Esophagus muscularis mucosa (tissue), 4 donors: ENCODE measurements around the gene PDE8A. TPM values are rescaled to one million over a fixed set of nuclear protein-coding genes. Genes with fewer than 3 reads are reported as not detected.
"Not testable (repeated sequence)": the region's sequence is repeated elsewhere in the genome, so short reads cannot be mapped to it uniquely, and the experiment has no call there.

Experiments
- DNase-seq: peaks from one replicate; pipeline ENCODE4 v3.0.0-alpha.2; 2017; ENCODE audit errors: extremely low spot score
- H3K27ac ChIP-seq, 4 donors: fragments of 200-600 bp; sonication (generic); replicated peaks in 1 of 4; 1 replicate in 3 of 4; 2 replicates in 1 of 4; pipeline ENCODE4 v1.5.1; 2016 to 2019; ENCODE audit warnings: mild to moderate bottlenecking in 1 of 4
- H3K27me3 ChIP-seq, 4 donors: fragments of 200-600 bp; sonication (generic); one replicate each; pipeline versions ENCODE4 v1.5.1 to v1.6.0; 2016 to 2019
- H3K36me3 ChIP-seq, 4 donors: fragments of 200-600 bp; sonication (generic); one replicate each; pipeline ENCODE4 v1.5.1; 2016 to 2019
- H3K4me1 ChIP-seq, 4 donors: fragments of 200-600 bp; sonication (generic); one replicate each; pipeline ENCODE4 v1.5.1; 2016 to 2019
- H3K4me3 ChIP-seq, 4 donors: fragments of 200-600 bp; sonication (generic); 1 replicate in 2 of 4; 2 replicates in 2 of 4; pipeline ENCODE4 v1.5.1; 2016 to 2019; ENCODE audit warnings: mild to moderate bottlenecking in 4 of 4, moderate library complexity in 1 of 4
- H3K9me3 ChIP-seq, 4 donors: fragments of 200-600 bp; sonication (generic); 1 replicate in 3 of 4; 2 replicates in 1 of 4; pipeline ENCODE4 v1.5.1; 2016 to 2019
- EP300 ChIP-seq: sonication (generic); formaldehyde crosslinking; IDR thresholded peaks from one replicate; pipeline ENCODE4 v1.6.1; 2017; ENCODE audit warnings: antibody characterized with exemption
- POLR2A ChIP-seq: fragments of 450-650 bp; IDR thresholded peaks from one replicate; pipeline ENCODE4 v1.6.1; 2017; ENCODE audit warnings: antibody characterized with exemption, moderate library complexity, mild to moderate bottlenecking, low read depth
- POLR2AphosphoS5 ChIP-seq, 2 donors: sonication (generic); formaldehyde crosslinking; IDR thresholded peaks; one replicate each; pipeline ENCODE4 v1.6.1; 2017; ENCODE audit warnings: antibody characterized with exemption in 2 of 2
- WGBS: methylation state at CpG from one replicate; pipeline ENCODE4 v1.1.5; 2018; 5-methylcytosine and 5-hydroxymethylcytosine counted together
- intact Hi-C: fragments of 100-400 bp; cut with DNase I; formaldehyde crosslinking; loops from one replicate; pipeline ENCODE4 v1.15.1; 2023
- small RNA-seq, 3 donors: library from RNA; depleted of rRNA; stranded (forward); fragments of <200 nt; gene quantifications; one replicate each; pipeline ENCODE3, GENCODE V24; 2016
- total RNA-seq, 4 donors: library from RNA; depleted of rRNA; stranded (reverse); fragments of >200 nt; gene quantifications; one replicate each; pipeline versions ENCODE4 v1.1.0 to v1.2.1, GENCODE V29; 2016
- TF ChIP-seq, protein P1 (sequence below), 3 experiments: fragments of 200-600 bp in 2 of 3; fragments of 450-650 bp in 1 of 3; sonication (generic) in 2 of 3; IDR thresholded peaks; one replicate each; pipeline ENCODE4 v1.5.1; 2017 to 2019; ENCODE audit warnings: antibody characterized with exemption in 3 of 3, mild to moderate bottlenecking in 2 of 3, moderate library complexity in 1 of 3

The PDE8A gene
- total RNA-seq, 4 donors from 2014 or later: 31.6 to 36.1 (median 32.5) TPM

DNA sequence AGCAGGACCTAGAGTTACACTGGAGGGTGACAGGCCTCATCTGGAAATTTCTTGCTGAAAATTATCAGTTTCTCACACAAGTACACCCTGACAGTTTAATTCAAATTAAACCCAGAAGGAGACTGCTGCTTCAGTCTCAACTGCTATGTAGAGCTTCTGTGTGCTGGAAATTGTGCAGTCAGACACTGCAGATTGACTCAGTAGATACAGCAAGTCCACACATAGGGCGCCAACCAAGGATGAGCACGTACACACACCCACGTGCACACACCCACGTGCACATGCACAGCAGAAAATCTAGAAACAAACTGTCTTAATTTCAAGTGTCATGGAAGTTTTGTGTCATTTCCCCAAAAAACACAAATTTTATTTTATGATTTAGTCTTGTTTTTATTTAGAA, 192.9 kb downstream of the PDE8A start:
- Histone ChIP-seq H3K4me3 (no peak overlapping the region), H3K27me3 (peaks cover 0 to 15% (median 0%) of the 10 kb centered on the region in 4 donors), H3K4me1 (peaks cover 0 to 7% (median 3%) of the 10 kb centered on the region in 4 donors), H3K9me3 (peaks cover 0 to 17% (median 7%) of the 10 kb centered on the region in 4 donors), H3K36me3 (no peaks in the 10 kb centered on the region), H3K27ac (no peak overlapping the region)
- DNase-seq: no peak
- TF ChIP-seq POLR2A: no peak
- no peak for TF ChIP-seq EP300
- no peak for TF ChIP-seq POLR2AphosphoS5 (IDR thresholded peaks at IDR 0.05)
- TF ChIP-seq, protein P1, sequence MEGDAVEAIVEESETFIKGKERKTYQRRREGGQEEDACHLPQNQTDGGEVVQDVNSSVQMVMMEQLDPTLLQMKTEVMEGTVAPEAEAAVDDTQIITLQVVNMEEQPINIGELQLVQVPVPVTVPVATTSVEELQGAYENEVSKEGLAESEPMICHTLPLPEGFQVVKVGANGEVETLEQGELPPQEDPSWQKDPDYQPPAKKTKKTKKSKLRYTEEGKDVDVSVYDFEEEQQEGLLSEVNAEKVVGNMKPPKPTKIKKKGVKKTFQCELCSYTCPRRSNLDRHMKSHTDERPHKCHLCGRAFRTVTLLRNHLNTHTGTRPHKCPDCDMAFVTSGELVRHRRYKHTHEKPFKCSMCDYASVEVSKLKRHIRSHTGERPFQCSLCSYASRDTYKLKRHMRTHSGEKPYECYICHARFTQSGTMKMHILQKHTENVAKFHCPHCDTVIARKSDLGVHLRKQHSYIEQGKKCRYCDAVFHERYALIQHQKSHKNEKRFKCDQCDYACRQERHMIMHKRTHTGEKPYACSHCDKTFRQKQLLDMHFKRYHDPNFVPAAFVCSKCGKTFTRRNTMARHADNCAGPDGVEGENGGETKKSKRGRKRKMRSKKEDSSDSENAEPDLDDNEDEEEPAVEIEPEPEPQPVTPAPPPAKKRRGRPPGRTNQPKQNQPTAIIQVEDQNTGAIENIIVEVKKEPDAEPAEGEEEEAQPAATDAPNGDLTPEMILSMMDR (IDR thresholded peaks at IDR 0.05): no peak
- intact Hi-C loops: no loop called here
- 95% methylated on average over 4 of the region's 4 CpGs for WGBS

DNA sequence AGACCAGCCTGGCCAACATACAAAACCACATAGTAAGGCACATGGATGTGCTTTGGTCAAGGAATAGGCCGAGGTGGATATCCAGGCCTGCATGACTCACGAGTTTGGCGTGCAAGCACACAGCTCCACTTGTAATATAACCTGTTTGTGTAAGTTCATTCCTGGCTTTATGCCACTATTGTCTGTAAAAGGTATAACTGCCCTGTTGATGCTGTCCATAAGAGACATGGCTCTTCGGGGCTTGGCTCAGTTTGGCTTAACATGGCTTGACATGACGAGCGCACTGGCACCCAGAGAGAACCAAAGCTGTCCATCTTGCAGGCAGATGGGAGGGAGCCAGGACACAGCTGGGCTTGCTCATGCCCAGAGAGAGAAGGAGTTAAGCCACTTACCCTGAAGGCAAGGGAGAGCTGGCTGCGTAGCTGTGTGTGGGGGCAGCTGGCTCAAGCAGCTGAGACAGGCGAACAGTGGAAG, 195.4 kb downstream of the PDE8A start:
- 60% methylated on average over 7 of the region's 8 CpGs for WGBS
- H3K9me3 ChIP-seq, DNase-seq, H3K4me3 ChIP-seq, H3K4me1 ChIP-seq, H3K27me3 ChIP-seq, intact Hi-C loops, H3K36me3 ChIP-seq: not testable (repeated sequence)
- peak overlapping the region in 1 of 4 donors; percentile 11 for H3K27ac ChIP-seq

DNA sequence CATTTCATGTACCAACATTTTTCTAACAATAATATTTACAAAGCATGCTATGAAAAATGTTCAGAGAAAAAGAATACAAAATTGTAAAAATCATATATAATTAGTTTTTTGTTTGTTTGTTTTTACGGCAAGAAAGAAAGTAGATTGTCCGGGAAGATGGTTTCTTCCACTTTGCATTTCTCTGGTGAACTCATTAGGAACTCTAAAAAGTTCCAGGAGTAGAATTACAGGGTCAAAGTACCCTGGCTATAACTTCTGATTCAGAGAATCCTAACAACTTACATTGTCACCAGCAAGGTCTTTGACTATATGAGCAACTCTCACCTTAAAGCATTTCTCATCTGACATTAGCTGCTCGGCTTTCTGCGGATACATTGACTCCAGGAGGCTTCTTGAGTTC, 196.7 kb downstream of the PDE8A start:
- no peak for DNase-seq
- intact Hi-C loops: no loop called here
- H3K36me3 ChIP-seq: no peaks in the 10 kb centered on the region
- no peak overlapping the region for H3K27ac ChIP-seq
- no peak overlapping the region for H3K4me3 ChIP-seq
- H3K27me3 ChIP-seq: no peaks in the 10 kb centered on the region
- 96% methylated on average over 4 of the region's 4 CpGs for WGBS
- H3K9me3 ChIP-seq: no peaks in the 10 kb centered on the region
- H3K4me1 ChIP-seq: peaks cover 0 to 7% (median 3%) of the 10 kb centered on the region in 4 donors
- TF ChIP-seq, protein P1 (IDR thresholded peaks at IDR 0.05): no peak
- no peak for TF ChIP-seq POLR2A
- no peak for TF ChIP-seq POLR2AphosphoS5 (IDR thresholded peaks at IDR 0.05)
- no peak for TF ChIP-seq EP300

DNA sequence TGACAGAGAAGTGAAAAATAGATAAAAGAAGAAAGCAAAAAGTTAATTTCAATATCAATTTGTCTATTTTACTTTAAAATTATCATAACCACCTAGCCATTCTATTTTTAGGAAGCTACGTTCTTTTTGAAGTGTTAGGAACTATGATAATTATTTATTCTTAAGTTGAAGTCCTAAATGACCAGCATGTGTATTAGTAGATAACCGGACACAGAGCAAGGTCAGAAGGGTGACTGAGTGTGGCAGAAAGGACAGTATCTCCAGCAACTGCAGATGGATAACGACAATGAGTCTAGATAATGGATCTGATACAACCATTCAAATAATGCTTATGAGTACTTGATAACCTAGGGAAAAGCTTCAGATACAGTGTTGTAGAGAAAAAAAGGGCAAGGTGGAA, 198.0 kb downstream of the PDE8A start:
- peaks cover 0 to 7% (median 3%) of the 10 kb centered on the region in 4 donors for H3K4me1 ChIP-seq
- H3K27ac ChIP-seq: no peak overlapping the region
- no peak for TF ChIP-seq POLR2AphosphoS5 (IDR thresholded peaks at IDR 0.05)
- TF ChIP-seq EP300: no peak
- TF ChIP-seq, protein P1 (IDR thresholded peaks at IDR 0.05): no peak
- no peak for TF ChIP-seq POLR2A
- 74% methylated on average over 3 of the region's 3 CpGs for WGBS
- H3K36me3 ChIP-seq: no peaks in the 10 kb centered on the region
- H3K9me3 ChIP-seq: no peaks in the 10 kb centered on the region
- no peak for DNase-seq
- H3K27me3 ChIP-seq: no peaks in the 10 kb centered on the region
- intact Hi-C loops: no loop called here
- H3K4me3 ChIP-seq: no peak overlapping the region

DNA sequence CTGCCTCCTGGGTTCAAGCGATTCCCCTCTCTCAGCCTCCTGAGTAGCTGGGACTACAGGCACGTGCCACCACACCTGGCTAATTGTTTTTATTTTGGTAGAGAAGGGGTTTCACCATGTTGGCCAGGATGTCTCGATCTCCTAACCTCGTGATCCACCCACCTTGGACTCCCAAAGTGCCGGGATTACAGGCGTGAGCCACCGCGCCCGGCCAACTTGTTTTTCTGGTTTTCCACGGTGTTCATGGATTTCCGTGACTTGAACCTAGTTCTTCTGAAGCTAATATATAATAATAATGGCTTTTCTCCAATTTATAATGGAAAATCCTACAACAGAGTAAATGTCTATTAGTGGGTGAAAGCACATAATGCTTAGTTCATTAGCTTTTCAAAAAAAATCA, 203.7 kb downstream of the PDE8A start:
- H3K36me3 ChIP-seq, H3K9me3 ChIP-seq, H3K27ac ChIP-seq, intact Hi-C loops, H3K4me1 ChIP-seq, H3K27me3 ChIP-seq, H3K4me3 ChIP-seq, DNase-seq: not testable (repeated sequence)
- 83% methylated on average over 11 of the region's 11 CpGs for WGBS

DNA sequence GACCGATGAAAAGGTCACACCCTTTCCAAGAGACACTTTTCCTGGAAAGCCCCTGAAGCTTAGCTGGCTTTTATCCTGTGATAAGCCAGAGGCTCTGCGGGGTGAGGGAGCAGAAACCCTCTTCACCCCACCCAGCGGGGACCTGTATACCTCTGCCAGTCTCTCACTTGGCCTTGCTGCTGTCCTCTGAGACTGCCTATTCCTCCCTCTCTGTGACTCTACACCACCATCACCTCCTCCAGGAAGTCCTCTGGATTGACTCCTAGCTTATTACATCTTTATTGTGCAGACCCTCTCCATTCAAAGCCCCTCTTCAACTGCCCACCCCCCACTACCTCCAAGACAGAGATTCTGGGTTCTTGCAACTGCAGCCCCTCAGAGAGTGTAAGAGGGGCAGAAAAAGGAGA, 206.5 kb downstream of the PDE8A start:
- H3K36me3 ChIP-seq, intact Hi-C loops, H3K9me3 ChIP-seq, DNase-seq, H3K27me3 ChIP-seq, H3K4me1 ChIP-seq, H3K27ac ChIP-seq, H3K4me3 ChIP-seq: not testable (repeated sequence)
- 86% methylated on average over 3 of the region's 3 CpGs for WGBS

Small RNA genes lying within 50 kb of the gene (small RNA-seq; reads per million reads assigned to genes)
- gene AC044860.2: 0 reads per million in 3 donors
- gene RNU6-339P: 0 reads per million in 3 donors
- gene RNU6-796P: 0 reads per million in 3 donors

Other genes with a start within 250 kb of the PDE8A start
- gene ZNF592, start 233.3 kb upstream of the PDE8A start, total RNA-seq: 10 to 100 TPM; 13.8 to 22.3 (median 20.2) TPM
- gene ALPK3, start 164.5 kb upstream of the PDE8A start, total RNA-seq: 10 to 100 TPM in 3 of 4 donors, 1 to 10 TPM in 1; 9.1 to 21.5 (median 16.2) TPM
- gene SLC28A1, start 97.2 kb upstream of the PDE8A start, total RNA-seq: under 1 TPM in 1 of 4 donors, not detected in 3; 0.23 TPM